Measurements from ENCODE around the gene CORO2B. TPM values are rescaled to one million over a fixed set of nuclear protein-coding genes. Genes with fewer than 3 reads are reported as not detected.
A peak's percentile ranks its signal among the peaks of the same experiment; 100 is the strongest.

CORO2B gene
- total RNA-seq, 1 experiment from 2014 or later = 10.5 TPM

GRCh38 chr15:68590721-68591389 is 12.1 kb downstream of the CORO2B start:
- DNase-seq (ENCODE audit: low read depth) = no peak

GRCh38 chr15:68592054-68592453 is 13.3 kb downstream of the CORO2B start:
- DNase-seq (ENCODE audit: low read depth) = no peak

GRCh38 chr15:68592544-68592943 is 13.8 kb downstream of the CORO2B start:
- no peak for DNase-seq (ENCODE audit: low read depth)

- no peak for DNase-seq (ENCODE audit: low read depth)
Measured at GRCh38 chr15:68593341-68593740, 14.5 kb downstream of the CORO2B start.

- DNase-seq (ENCODE audit: low read depth) = no peak
Measured at GRCh38 chr15:68593828-68594532, 15.2 kb downstream of the CORO2B start.

- no peak for DNase-seq (ENCODE audit: low read depth)
Measured at GRCh38 chr15:68594533-68595259, 15.9 kb downstream of the CORO2B start.

GRCh38 chr15:68595260-68595564 is 16.4 kb downstream of the CORO2B start:
- DNase-seq (ENCODE audit: low read depth) = no peak

GRCh38 chr15:68595761-68596160 is 17.0 kb downstream of the CORO2B start:
- DNase-seq (ENCODE audit: low read depth) = no peak

- no peak for DNase-seq (ENCODE audit: low read depth)
Measured at GRCh38 chr15:68596691-68597090, 17.9 kb downstream of the CORO2B start.

GRCh38 chr15:68597581-68597980 is 18.8 kb downstream of the CORO2B start:
- DNase-seq (ENCODE audit: low read depth) = no peak

- DNase-seq (ENCODE audit: low read depth) = no peak
Measured at GRCh38 chr15:68598171-68599152, 19.7 kb downstream of the CORO2B start.

GRCh38 chr15:68599153-68599545 is 20.4 kb downstream of the CORO2B start:
- no peak for DNase-seq (ENCODE audit: low read depth)

GRCh38 chr15:68599560-68600071 is 20.8 kb downstream of the CORO2B start:
- peak; percentile 97 for DNase-seq (ENCODE audit: low read depth)

- no peak for DNase-seq (ENCODE audit: low read depth)
Measured at GRCh38 chr15:68601206-68602197, 22.7 kb downstream of the CORO2B start.

GRCh38 chr15:68602459-68603215 is 23.8 kb downstream of the CORO2B start:
- DNase-seq (ENCODE audit: low read depth) = no peak

- DNase-seq (ENCODE audit: low read depth) = no peak
Measured at GRCh38 chr15:68603216-68603595, 24.4 kb downstream of the CORO2B start.

GRCh38 chr15:68603951-68604350 is 25.2 kb downstream of the CORO2B start:
- DNase-seq (ENCODE audit: low read depth) = no peak

- DNase-seq (ENCODE audit: low read depth) = peak; percentile 61
Measured at GRCh38 chr15:68604840-68605478, 26.2 kb downstream of the CORO2B start.

- no peak for DNase-seq (ENCODE audit: low read depth)
Measured at GRCh38 chr15:68606375-68606774, 27.6 kb downstream of the CORO2B start.
